GM20431 (cell line): ENCODE measurements around the gene COIL.

Experiments
- in situ Hi-C: fragments of 300-500 bp; cut with MseI, MboI; formaldehyde crosslinking; loops from one replicate; pipeline ENCODE4 v1.15.0; 2020; ENCODE audit warnings: low sequenced_read_pairs; ENCODE audit not compliant: unreplicated experiment

Gene COIL

GRCh38 chr17:56939869-56940484, 20.9 kb downstream of the COIL start:
- in situ Hi-C loops = loop anchor here (10.0 to 25.0 kb wide), 2 partner anchors 115 to 353 kb away; partner anchors contain the start of gene NOG

- in situ Hi-C loops = loop anchor here (10.0 to 25.0 kb wide), 2 partner anchors 113 to 351 kb away; partner anchors contain the start of gene NOG
Measured at GRCh38 chr17:56938206-56938605, 22.6 kb downstream of the COIL start.

- in situ Hi-C loops = loop anchor here (10.0 to 25.0 kb wide), 2 partner anchors 113 to 350 kb away; partner anchors contain the start of gene NOG
Measured at GRCh38 chr17:56937687-56938086, 23.2 kb downstream of the COIL start.

GRCh38 chr17:56936697-56937322, 24.0 kb downstream of the COIL start:
- in situ Hi-C loops = loop anchor here (10.0 to 25.0 kb wide), 2 partner anchors 112 to 350 kb away; partner anchors contain the start of gene NOG

- in situ Hi-C loops = loop anchor here (10.0 to 25.0 kb wide), 2 partner anchors 111 to 348 kb away; partner anchors contain the start of gene NOG
Measured at GRCh38 chr17:56935461-56935860, 25.4 kb downstream of the COIL start.

GRCh38 chr17:56934280-56934679, 26.6 kb downstream of the COIL start:
- in situ Hi-C loops = loop anchor here (10.0 to 25.0 kb wide), 2 partner anchors 109 to 347 kb away; partner anchors contain the start of gene NOG

- in situ Hi-C loops = loop anchor here (10.0 to 25.0 kb wide), 2 partner anchors 109 to 347 kb away; partner anchors contain the start of gene NOG
Measured at GRCh38 chr17:56933868-56934267, 27.0 kb downstream of the COIL start.

- in situ Hi-C loops = loop anchor here (10.0 to 25.0 kb wide), 2 partner anchors 108 to 346 kb away; partner anchors contain the start of gene NOG
Measured at GRCh38 chr17:56933151-56933745, 27.6 kb downstream of the COIL start.

GRCh38 chr17:56930739-56931337, 30.0 kb downstream of the COIL start:
- in situ Hi-C loops = loop anchor here (10.0 to 25.0 kb wide), 2 partner anchors 106 to 344 kb away; partner anchors contain the start of gene NOG

GRCh38 chr17:56929362-56929969, 31.4 kb downstream of the COIL start:
- in situ Hi-C loops = loop anchor here (25.0 kb wide), 1 partner anchor 342 kb away; the partner anchor contains the start of gene NOG

GRCh38 chr17:56928586-56928985, 32.3 kb downstream of the COIL start:
- in situ Hi-C loops = loop anchor here (25.0 kb wide), 1 partner anchor 341 kb away; the partner anchor contains the start of gene NOG

- in situ Hi-C loops = loop anchor here (25.0 kb wide), 1 partner anchor 339 kb away; the partner anchor contains the start of gene NOG
Measured at GRCh38 chr17:56926704-56927103, 34.1 kb downstream of the COIL start.

GRCh38 chr17:56926270-56926669, 34.6 kb downstream of the COIL start:
- in situ Hi-C loops = loop anchor here (25.0 kb wide), 1 partner anchor 339 kb away; the partner anchor contains the start of gene NOG

- in situ Hi-C loops = loop anchor here (25.0 kb wide), 1 partner anchor 338 kb away; the partner anchor contains the start of gene NOG
Measured at GRCh38 chr17:56925088-56925487, 35.8 kb downstream of the COIL start.

GRCh38 chr17:56919717-56920116, 41.1 kb downstream of the COIL start:
- in situ Hi-C loops = no loop called here

- in situ Hi-C loops = no loop called here
Measured at GRCh38 chr17:56918916-56919315, 41.9 kb downstream of the COIL start.

- in situ Hi-C loops = no loop called here
Measured at GRCh38 chr17:56917559-56918296, 43.1 kb downstream of the COIL start.

- in situ Hi-C loops = no loop called here
Measured at GRCh38 chr17:56914581-56915273, 46.1 kb downstream of the COIL start.
